ENCODE measurements around the gene ZC2HC1B. TPM values are rescaled to one million over a fixed set of nuclear protein-coding genes. Genes with fewer than 3 reads are reported as not detected.

Gene ZC2HC1B
- total RNA-seq, 1 donor from 2014 or later: not detected

GRCh38 chr6:143900358-143900757 is 36.1 kb downstream of the ZC2HC1B start:
- Histone ChIP-seq H3K9ac (no peak overlapping the region), H3K4me2 (no peak overlapping the region), H3K79me2 (ENCODE audit: low read depth) (no peaks in the 10 kb centered on the region), H3F3A (ENCODE audit: low read depth) (no peaks in the 10 kb centered on the region), H2AFZ (replicated peaks) (no peak overlapping the region), H3K27me3 (no peaks in the 10 kb centered on the region), H3K4me1 (no peaks in the 10 kb centered on the region), H3K9me3 (ENCODE audit: low read depth) (no peaks in the 10 kb centered on the region), H4K20me1 (ENCODE audit: low read depth) (no peaks in the 10 kb centered on the region), H3K27ac (no peak overlapping the region), H3K4me3 (no peak overlapping the region), H3K36me3 (no peaks in the 10 kb centered on the region)
- Mint-ChIP-seq H3K27ac (no peak overlapping the region), H3K36me3 (no peaks in the 10 kb centered on the region), H3K9me3 (peaks cover 2% of the 10 kb centered on the region), H3K4me3 (no peak overlapping the region), H3K4me1 (peaks cover 12% of the 10 kb centered on the region), H3K27me3 (ENCODE audit: insufficient read depth, low read depth) (peaks cover 4% of the 10 kb centered on the region)
- TF ChIP-seq CTCF (IDR thresholded peaks at IDR 0.05) (no peak), EZH2 (IDR thresholded peaks at IDR 0.05) (no peak), EZH2phosphoT487 (IDR thresholded peaks at IDR 0.05) (no peak)
- DNase-seq (ENCODE audit: low spot score): no peak

- Histone ChIP-seq H3K4me2 (no peak overlapping the region), H3K79me2 (ENCODE audit: low read depth) (no peaks in the 10 kb centered on the region)
- H3K27me3 Mint-ChIP-seq (ENCODE audit: insufficient read depth, low read depth): peaks cover 4% of the 10 kb centered on the region
Observed at GRCh38 chr6:143901885-143902750, 37.8 kb downstream of the ZC2HC1B start.

GRCh38 chr6:143902827-143903226 is 38.6 kb downstream of the ZC2HC1B start:
- H3K27ac Mint-ChIP-seq: no peak overlapping the region
- H3K4me3 Mint-ChIP-seq: no peak overlapping the region
- no peak overlapping the region for H3K4me3 ChIP-seq
- peaks cover 4% of the 10 kb centered on the region for H3K27me3 Mint-ChIP-seq (ENCODE audit: insufficient read depth, low read depth)
- H3K27me3 ChIP-seq: no peaks in the 10 kb centered on the region
- H3K9ac ChIP-seq: no peak overlapping the region
- no peaks in the 10 kb centered on the region for H4K20me1 ChIP-seq (ENCODE audit: low read depth)
- DNase-seq (ENCODE audit: low spot score): no peak
- H3K9me3 ChIP-seq (ENCODE audit: low read depth): no peaks in the 10 kb centered on the region
- H2AFZ ChIP-seq (replicated peaks): peak overlapping the region; percentile 68
- H3K4me1 ChIP-seq: no peaks in the 10 kb centered on the region
- H3F3A ChIP-seq (ENCODE audit: low read depth): no peaks in the 10 kb centered on the region
- no peak overlapping the region for H3K27ac ChIP-seq
- peaks cover 2% of the 10 kb centered on the region for H3K9me3 Mint-ChIP-seq
- no peaks in the 10 kb centered on the region for H3K36me3 Mint-ChIP-seq
- H3K36me3 ChIP-seq: no peaks in the 10 kb centered on the region
- H3K4me1 Mint-ChIP-seq: peaks cover 3% of the 10 kb centered on the region
- no peaks in the 10 kb centered on the region for H3K79me2 ChIP-seq (ENCODE audit: low read depth)
- H3K4me2 ChIP-seq: no peak overlapping the region
- no peak for TF ChIP-seq CTCF (IDR thresholded peaks at IDR 0.05)
- TF ChIP-seq EZH2 (IDR thresholded peaks at IDR 0.05): no peak
- TF ChIP-seq EZH2phosphoT487 (IDR thresholded peaks at IDR 0.05): no peak

More at GRCh38 chr6:143901885-143902750, 37.8 kb downstream of the ZC2HC1B start:
- Histone ChIP-seq H4K20me1 (ENCODE audit: low read depth) (no peaks in the 10 kb centered on the region), H2AFZ (replicated peaks) (peak overlapping the region; percentile 47), H3K27me3 (no peaks in the 10 kb centered on the region), H3K27ac (no peak overlapping the region), H3K4me1 (no peaks in the 10 kb centered on the region), H3F3A (ENCODE audit: low read depth) (no peaks in the 10 kb centered on the region), H3K9me3 (ENCODE audit: low read depth) (no peaks in the 10 kb centered on the region), H3K36me3 (no peaks in the 10 kb centered on the region), H3K4me3 (no peak overlapping the region), H3K9ac (no peak overlapping the region)
- TF ChIP-seq EZH2 (IDR thresholded peaks at IDR 0.05): no peak
- no peak for TF ChIP-seq CTCF (IDR thresholded peaks at IDR 0.05)
- no peak for TF ChIP-seq EZH2phosphoT487 (IDR thresholded peaks at IDR 0.05)
- H3K4me3 Mint-ChIP-seq: no peak overlapping the region
- no peak overlapping the region for H3K27ac Mint-ChIP-seq
- H3K36me3 Mint-ChIP-seq: no peaks in the 10 kb centered on the region
- no peak for DNase-seq (ENCODE audit: low spot score)
- peaks cover 2% of the 10 kb centered on the region for H3K9me3 Mint-ChIP-seq
- H3K4me1 Mint-ChIP-seq: peaks cover 3% of the 10 kb centered on the region
